IPS-18c (cell line): Measurements from ENCODE around the gene LRRC58.
A peak's percentile ranks its signal among the peaks of the same experiment; 100 is the strongest.
"Not testable (repeated sequence)": the region's sequence is repeated elsewhere in the genome, so short reads cannot be mapped to it uniquely, and the experiment has no call there.

Experiments
- H3K4me3 ChIP-seq: 2 replicates; pipeline ENCODE4 v1.7.0; 2013; ENCODE audit warnings: low read depth, mild to moderate bottlenecking, low read length, moderate library complexity; ENCODE audit not compliant: insufficient read depth
- H3K9me3 ChIP-seq: one replicate; pipeline ENCODE4 v1.6.1; 2013; ENCODE audit warnings: mild to moderate bottlenecking, low read length, moderate library complexity; ENCODE audit not compliant: control insufficient read depth, insufficient read depth

The LRRC58 gene

DNA sequence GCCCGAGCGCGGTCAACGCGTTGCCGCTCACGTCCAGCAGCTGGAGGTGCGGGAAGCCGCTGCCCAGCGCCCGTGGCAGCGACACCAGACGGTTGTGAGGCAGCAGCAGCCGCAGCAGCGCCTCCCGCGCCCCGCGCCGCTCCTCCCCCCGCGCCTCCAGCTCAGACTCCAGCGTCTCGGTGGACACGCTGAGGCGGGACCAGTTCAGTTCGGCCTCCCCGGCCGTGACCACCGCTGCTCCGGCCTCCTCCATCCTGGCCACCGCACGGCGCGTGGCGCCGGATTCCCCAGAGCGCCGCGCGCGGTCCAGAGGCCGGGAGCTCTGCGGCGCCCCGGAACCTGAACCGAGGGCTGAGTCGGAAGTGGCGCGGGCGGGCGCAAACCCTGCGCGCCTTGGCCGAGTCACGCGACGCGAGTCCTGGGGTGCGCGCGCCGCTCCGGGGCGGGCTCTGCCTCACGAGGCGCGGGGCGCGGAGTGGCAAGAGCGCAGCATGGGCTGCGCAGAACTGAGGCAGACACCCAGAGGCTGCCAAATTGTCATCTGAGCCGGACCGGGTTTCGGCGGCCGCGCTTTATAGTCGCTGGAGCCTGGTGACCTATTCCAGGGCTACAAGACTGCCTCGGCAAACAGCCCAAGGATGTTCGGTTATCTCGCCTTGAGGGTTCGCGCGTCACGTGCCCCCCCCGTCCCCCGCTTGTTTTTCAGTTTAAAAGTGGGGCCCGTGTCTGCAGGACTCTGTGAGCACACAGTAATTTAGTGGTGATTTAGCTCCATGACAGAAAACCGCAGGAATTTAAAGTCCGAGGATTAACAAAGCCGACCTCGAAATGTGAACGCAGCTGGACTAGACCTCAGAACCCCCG is at the start of gene LRRC58:
LRRC58 (minus strand) TSS at position 364 of the 864 bp plus-strand sequence; CDS start at position 253, 111 bp downstream.
- H3K4me3 ChIP-seq: peak within 1 kb of the TSS; percentile 76
- H3K9me3 ChIP-seq: no peaks in the 10 kb centered on the region

DNA sequence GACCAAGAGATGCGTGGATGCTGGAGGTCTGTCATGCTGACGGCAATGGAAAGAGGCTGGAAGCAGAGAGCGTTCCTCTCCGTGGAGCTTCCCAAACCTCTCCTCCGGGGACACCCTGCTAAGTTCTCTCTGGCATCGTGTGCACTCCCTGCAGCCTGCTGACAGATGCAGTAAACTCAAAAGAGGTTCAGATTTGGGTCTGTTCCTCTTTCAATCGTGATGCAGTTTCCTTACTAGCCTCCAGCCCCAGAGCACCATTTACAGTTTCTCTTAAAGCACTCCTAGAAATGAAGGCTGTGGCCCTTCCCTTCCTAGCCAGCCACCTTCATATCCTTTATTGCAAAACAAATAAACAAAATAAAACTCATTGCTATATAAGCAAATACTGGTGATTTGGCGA is 47.3 kb upstream of the LRRC58 start:
- no peaks in the 10 kb centered on the region for H3K9me3 ChIP-seq
- H3K4me3 ChIP-seq: no peak overlapping the region

DNA sequence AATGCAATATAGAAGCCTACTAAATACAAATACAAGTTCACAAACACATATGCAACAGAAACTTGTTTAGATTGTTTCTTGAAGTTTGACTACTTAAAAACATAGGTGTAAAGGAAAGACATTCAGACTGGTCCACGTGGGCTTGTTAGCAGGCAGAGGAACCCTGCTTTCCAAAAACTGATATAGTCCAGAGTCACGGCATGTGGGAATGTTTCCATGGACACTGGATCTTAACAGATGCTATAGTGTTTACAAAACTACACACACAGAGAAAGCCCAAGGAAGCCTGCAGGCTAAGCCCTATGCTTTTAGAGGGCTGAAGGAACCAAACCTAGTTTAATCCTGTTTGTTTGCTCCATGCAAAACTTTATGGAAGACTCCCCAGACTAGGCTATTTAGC is 45.2 kb upstream of the LRRC58 start:
- no peak overlapping the region for H3K4me3 ChIP-seq

DNA sequence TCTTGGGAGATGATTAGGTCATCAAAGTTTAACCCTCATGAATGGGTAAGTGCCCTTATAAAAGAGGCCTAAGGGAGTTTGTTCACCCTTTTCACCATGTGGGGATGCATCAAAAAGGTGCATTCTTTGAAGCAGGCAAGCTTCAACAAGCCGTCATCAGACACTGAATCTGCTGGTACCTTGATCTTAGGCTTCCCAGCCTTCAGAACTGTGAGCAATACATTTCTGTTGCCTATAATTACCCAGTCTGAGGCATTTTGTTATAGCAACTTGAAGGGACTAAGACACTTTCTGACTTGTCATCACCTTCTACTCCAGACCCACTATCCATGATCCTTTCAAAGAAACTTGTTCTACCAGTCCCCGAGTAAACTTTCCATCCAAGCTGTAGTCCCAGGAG is 44.6 kb upstream of the LRRC58 start:
- H3K4me3 ChIP-seq: no peak overlapping the region
- H3K9me3 ChIP-seq: no peaks in the 10 kb centered on the region

More for the DNA sequence above, 45.2 kb upstream of the LRRC58 start:
- H3K9me3 ChIP-seq: no peaks in the 10 kb centered on the region

DNA sequence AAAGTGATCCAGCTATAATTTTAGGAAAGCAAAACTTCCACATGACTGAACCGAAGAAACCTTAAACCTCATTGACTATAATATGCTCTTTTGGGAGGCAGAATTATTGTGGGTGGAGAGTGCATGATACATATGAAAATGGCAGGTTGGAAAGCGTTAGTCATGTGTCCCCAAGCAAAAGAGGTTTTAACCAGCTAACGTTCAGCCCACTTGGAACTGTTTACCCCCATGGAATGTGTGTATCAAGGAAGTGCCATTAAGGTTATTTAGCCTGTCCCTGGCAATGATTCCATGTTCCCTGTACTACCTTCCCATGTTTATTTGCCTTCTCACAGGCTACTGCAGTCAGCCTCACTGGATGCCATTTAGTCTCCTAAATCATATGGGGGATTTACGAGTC is 44.1 kb upstream of the LRRC58 start:
- no peak overlapping the region for H3K4me3 ChIP-seq

DNA sequence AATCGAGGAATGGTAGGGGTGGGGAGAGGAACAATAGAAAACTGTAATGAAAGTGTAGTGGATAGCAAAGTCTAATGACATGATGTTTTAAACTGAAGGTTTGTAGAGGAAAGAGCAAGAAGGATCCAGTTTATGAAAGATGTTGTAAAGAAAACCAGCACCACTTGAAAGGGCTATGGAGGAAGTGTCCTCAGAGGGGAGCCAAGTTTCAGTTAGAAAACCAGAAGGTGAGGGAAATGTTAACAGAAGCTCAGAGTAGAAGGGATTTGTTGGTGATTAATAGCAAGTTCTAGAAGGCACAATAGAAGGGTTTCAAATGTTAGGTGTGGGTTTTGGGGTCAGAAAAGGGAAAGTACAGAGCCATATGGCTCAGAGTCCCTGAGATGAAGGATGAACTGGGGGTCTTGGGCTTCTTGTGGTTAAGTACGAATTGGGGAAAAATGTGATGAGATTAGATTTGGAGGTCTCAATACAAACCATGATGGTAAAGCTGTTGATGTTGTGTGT is 33.8 kb upstream of the LRRC58 start:
- no peaks in the 10 kb centered on the region for H3K9me3 ChIP-seq

More for the DNA sequence above, 44.1 kb upstream of the LRRC58 start:
- no peaks in the 10 kb centered on the region for H3K9me3 ChIP-seq

DNA sequence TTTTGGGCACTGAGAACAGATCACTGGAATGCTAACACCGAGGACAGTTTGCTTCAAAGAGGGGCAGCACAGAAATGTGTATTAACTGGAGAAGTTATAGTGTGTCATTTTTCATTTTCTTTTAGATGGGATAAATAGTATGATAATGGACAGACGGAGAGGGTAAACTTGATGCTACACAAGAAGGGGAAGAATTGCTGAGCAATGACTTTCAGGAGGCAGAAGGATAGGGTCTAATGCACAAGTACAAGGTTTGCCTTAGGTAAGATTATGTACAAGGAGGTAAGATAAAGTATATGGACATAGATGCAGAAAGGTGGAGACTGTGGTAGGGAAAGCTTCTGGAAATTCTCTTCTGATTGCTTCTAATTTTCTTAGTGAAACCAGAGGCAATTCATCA is 32.3 kb upstream of the LRRC58 start:
- Histone ChIP-seq H3K4me3 (no peak overlapping the region), H3K9me3 (no peaks in the 10 kb centered on the region)

More for the DNA sequence above, 33.8 kb upstream of the LRRC58 start:
- H3K4me3 ChIP-seq: no peak overlapping the region

DNA sequence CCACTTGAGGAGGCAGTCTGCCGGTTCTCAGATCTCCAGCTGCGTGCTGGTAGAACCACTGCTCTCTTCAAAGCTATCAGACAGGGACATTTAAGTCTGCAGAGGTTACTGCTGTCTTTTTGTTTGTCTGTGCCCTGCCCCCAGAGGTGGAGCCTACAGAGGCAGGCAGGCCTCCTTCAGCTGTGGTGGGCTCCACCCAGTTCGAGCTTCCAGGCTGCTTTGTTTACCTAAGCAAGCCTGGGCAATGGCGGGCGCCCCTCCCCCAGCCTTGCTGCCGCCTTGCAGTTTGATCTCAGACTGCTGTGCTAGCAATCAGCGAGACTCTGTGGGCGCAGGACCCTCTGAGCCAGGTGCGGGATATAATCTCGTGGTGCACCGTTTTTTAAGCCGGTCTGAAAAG is 28.8 kb upstream of the LRRC58 start:
- not testable (repeated sequence) for H3K4me3 ChIP-seq, H3K9me3 ChIP-seq

DNA sequence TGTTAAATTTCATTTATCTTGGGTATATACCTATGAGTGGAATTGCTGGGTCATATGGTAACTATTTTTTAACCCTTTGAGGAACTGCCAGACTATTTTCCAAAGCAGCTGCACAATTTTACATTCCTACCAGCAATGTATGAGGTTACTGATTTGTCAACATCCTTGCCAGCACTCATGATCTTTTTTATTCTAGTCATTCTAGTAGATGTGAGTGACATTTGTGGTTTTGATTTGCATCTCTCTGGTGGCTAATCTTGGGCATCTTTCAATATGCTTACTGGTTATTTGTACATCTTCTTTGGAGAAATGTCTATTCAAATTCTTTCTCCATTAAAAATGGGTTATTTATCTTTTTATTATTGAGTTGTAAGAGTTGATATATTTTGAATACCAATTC is 21.3 kb upstream of the LRRC58 start:
- Histone ChIP-seq H3K9me3 (no peaks in the 10 kb centered on the region), H3K4me3 (no peak overlapping the region)

DNA sequence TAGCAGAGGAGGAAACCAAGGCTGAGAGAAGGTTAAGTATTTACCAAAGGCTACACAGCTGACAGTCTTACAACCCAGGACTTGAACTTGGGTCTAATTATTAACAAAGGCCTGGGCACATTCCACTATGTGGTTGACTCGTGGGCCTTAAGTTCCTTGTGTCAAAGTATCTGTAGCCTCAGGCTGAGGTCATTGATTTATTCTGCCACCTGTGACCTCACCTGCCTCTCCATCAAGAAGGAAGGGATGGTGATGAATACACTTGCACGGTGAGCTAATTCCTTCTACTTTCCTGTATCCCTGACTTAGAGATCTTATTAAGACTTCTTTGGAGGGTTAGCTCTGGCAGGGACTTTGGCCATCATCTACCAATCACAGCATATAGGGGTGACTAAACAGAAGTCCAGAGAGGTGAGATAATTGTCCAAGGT is 19.9 kb upstream of the LRRC58 start:
- H3K4me3 ChIP-seq: no peak overlapping the region

DNA sequence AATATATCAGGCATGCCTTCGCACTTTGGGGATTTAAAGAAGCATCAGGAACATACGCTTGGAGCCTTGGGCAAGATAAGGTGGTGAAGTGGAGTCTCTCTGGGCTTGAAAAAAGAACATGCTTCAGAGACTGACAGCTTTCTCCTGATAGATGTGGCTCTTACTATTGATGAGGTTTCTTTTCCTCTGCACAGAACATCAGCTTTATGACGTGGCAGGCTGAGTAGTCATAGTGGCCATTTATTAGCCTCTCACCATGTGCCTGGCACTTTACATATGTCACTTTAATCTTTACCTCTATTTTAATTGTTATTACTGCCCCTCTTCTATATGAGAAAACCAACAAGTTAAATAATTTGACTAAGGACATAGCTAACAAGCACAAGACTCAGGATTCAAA is 19.0 kb upstream of the LRRC58 start:
- Histone ChIP-seq H3K4me3 (no peak overlapping the region), H3K9me3 (no peaks in the 10 kb centered on the region)

More for the DNA sequence above, 19.9 kb upstream of the LRRC58 start:
- H3K9me3 ChIP-seq: no peaks in the 10 kb centered on the region

DNA sequence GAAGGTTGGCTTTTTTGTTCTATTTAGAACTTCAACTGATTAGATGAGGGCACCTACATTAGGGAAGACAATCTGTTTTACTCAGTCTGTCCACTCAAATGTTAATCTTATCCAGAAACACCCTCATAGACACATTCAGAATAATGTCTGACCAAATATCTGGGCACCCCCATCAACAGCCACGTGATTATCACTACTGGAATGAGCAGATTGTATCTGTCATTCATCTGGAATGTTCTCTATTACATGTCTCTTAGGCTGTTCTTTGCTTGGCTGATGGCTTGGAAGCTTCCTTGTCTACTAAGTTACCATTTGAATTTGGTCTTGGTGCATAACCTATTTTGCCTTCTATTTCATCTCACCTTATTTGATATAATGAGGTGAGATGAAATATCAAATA is 15.7 kb upstream of the LRRC58 start:
- H3K9me3 ChIP-seq: no peaks in the 10 kb centered on the region
- no peak overlapping the region for H3K4me3 ChIP-seq

DNA sequence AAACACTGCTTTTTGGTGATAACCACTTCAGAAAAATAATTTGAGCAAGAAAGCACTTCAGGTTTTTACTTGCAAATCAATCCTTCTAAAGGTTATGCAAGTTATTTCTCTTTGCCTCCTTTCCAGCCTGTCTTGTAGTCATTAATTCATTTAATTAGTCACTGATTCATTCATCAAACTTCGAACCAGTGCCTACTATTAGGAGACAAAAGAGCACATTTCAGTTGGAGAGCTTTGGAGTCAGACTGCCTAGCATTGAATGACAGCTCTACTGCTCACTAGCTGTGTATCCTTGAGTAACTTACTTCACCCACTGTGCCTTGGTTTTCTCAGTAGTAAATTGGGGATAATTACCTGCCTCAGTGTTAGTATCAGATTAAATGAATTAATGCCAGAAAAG is 14.9 kb upstream of the LRRC58 start:
- no peak overlapping the region for H3K4me3 ChIP-seq
- H3K9me3 ChIP-seq: no peaks in the 10 kb centered on the region

DNA sequence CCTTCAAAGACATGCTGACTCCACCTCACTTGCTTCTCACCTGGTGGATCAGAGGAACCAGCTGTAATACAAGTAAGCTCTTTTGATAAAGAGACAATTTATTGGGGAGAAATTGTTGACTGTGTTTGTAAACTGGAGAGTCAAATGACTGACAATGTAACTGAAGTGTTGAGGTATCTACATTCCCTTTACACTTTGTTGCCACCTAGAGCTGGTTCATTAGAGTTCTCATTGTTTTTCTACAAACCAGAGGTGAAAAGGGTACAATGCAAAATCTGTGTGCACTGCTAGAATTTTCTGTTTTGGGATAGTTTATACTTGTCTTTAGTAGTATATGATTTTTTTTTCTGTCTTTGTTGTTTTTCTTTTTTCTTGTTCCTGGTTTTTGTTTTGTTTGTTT is 8.7 kb upstream of the LRRC58 start:
- H3K4me3 ChIP-seq: no peak overlapping the region

DNA sequence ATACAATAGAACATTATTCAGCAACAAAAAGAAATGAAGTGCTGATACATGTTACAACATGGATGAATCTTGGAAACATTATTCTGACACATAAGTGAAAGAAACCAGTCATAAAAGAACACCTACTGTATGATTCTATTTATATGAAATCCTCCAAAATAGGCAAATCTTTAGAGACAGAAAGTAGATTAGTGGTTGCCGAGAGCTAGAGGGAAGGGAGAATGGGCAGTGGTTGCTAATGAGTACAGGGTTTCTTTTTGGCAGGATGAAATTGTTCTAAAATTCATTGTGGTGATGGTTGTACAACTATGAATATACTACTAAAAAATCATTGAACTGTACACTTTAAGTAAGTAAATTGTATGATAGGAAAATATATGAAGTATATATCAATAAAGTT is 6.3 kb upstream of the LRRC58 start:
- H3K9me3 ChIP-seq: no peaks in the 10 kb centered on the region
- no peak overlapping the region for H3K4me3 ChIP-seq

More for the DNA sequence above, 8.7 kb upstream of the LRRC58 start:
- no peaks in the 10 kb centered on the region for H3K9me3 ChIP-seq

DNA sequence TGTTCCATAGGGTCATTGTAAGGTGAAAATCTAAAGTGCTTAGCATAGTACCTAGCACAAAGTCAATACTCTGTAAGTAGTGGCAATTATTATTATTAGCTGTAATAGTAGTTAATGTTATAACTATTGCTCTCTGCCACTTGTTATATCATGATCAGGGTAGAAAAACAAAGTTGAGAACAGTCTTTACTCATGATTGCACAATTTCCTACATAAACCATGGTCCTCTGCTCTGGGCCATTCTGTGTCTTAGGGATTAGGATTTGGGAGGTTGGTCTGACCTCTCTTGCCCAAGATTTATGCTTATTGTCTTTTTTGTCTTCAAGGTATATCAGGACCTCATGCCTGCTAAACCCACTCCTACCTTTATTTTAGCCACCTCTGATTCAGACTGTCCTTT is 4.3 kb upstream of the LRRC58 start:
- no peaks in the 10 kb centered on the region for H3K9me3 ChIP-seq
- no peak overlapping the region for H3K4me3 ChIP-seq

DNA sequence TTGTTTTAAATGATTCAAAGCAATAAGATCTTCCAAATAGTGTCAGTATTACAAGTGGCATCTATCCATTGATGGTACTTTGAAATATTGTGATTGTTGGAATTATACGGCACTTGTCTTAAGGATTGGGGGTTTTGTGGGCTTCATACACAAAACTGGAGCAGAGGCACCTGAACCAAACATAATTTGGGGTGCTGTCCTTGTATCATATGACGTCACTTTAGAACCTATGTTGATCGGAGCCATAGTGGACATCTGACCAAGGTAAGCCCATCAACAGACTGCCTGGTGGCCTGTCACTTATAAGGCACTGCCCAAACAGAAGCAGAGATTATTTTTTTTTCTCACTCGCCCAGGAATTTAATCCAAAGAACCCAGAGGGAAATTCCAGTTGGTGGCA is 2.9 kb upstream of the LRRC58 start:
- Histone ChIP-seq H3K9me3 (no peaks in the 10 kb centered on the region), H3K4me3 (no peak overlapping the region)

DNA sequence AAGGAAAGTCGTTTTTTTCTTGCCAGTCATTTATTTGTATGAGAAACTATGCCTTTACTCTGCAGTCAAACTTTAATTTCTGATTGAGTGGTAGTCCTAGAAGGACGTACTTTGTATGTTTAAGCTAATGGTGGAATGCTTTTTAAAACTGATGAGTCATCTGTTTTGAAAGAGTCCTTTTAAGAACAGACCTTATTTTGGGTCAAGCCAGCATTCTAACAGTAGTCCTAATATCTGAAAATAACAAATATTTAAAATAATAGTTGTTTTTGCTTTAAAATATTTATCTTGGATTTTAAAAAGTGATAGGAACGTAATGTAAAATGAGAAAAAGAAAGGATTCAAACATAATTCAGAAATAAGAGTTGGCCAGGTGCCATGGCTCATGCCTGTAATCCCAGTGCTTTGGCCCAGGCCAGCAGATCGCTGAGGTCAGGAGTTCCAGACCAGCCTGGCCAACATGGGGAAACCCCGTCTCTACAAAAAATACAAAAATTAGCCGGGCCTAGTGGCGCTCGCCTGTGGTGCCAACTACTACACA is 1.3 kb upstream of the LRRC58 start:
- Histone ChIP-seq H3K9me3 (no peaks in the 10 kb centered on the region), H3K4me3 (no peak overlapping the region)
